A673 (cell line): ENCODE measurements around the gene GOLGA5.

Experiments used
- CTCF ChIP-seq: fragments of 300-800, 200-600 bp; sonication (generic); conservative IDR thresholded peaks from 2 replicates; pipeline ENCODE4 v1.5.1; 2017; ENCODE audit warnings: low read depth, mild to moderate bottlenecking, antibody characterized with exemption, low read length, moderate library complexity, mixed read lengths
- EZH2 ChIP-seq: fragments of 200-600 bp; sonication (generic); IDR thresholded peaks from 2 replicates; pipeline ENCODE4 v1.6.1; 2017; ENCODE audit warnings: borderline replicate concordance, low read depth, mild to moderate bottlenecking, mixed read lengths, antibody characterized with exemption, low read length; ENCODE audit not compliant: poor library complexity, severe bottlenecking

DNA sequence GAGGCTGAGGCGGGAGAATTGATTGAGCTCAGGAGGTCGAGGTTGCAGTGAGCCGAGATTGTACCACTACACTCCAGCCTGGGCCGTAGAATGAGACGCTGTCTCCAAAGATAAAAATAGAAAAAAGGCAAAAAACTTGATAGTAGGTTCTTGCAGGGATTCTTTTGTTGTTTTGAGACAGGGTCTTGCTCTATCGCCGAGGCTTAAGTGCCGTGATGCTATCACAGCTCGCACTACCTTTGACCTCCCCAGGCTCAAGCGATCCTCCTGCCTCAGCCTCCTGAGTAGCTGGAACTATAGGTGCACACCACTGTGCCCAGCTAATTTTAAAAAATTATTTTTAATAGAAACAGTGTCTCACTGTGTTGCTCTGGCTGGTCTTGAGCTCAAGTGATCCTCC is 4.7 kb downstream of the GOLGA5 start:
- no peak for TF ChIP-seq CTCF
- no peak for TF ChIP-seq EZH2
